ENCODE results near the gene UTS2R. TPM values are rescaled to one million over a fixed set of nuclear protein-coding genes. Genes with fewer than 3 reads are reported as not detected.
A peak's percentile ranks its signal among the peaks of the same experiment; 100 is the strongest.

The UTS2R gene
- total RNA-seq, 4 donors from 2014 or later = not detected

DNA sequence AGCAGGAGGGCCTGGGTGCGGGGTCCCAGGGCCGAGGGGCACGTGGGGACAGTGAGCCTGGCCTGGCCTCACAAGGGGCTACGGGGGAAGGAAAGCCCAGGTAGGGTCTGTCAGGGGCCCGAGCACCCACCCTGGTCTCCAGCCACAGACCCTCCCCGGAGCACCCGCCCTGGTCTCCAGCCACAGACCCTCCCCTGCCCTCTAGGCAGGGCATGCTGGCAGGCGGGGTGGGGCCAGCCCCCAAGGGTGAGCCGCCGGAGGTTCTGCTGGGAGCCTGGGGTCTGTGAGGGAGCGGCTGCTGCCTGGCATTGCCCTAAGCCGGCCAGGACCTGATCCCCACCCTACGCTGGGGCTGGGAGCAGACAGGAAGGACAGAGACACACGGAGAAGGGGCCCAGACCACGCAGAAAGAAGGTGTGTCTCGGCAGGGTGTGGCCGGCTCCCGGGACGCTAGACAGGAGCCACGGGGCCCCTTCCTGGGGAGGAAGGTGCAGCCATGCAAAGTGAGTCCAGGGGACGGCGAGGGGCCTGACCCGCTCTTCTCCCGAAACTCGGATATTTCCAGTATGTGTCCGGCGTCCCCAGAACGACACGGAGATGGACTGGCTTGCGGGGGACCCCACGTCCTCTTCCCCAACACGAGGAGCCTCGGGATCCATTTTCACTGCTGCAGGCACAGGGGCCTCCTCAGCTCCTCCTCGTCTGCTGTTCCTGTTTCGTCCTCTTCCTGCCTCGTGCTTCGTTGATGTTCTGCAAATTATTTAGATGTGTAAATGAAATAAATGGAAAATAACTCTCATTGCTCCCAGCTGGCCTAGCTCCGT lies 15.5 kb downstream of the UTS2R start:
- Histone ChIP-seq H3K36me3 (no peaks in the 10 kb centered on the region), H3K9me3 (no peaks in the 10 kb centered on the region), H3K27ac (peak overlapping the region in 1 of 2 donors; percentile 13), H3K4me1 (peaks cover 0 to 5% of the 10 kb centered on the region in 2 donors), H3K27me3 (no peaks in the 10 kb centered on the region), H3K4me3 (no peak overlapping the region)
- TF ChIP-seq, protein P1, sequence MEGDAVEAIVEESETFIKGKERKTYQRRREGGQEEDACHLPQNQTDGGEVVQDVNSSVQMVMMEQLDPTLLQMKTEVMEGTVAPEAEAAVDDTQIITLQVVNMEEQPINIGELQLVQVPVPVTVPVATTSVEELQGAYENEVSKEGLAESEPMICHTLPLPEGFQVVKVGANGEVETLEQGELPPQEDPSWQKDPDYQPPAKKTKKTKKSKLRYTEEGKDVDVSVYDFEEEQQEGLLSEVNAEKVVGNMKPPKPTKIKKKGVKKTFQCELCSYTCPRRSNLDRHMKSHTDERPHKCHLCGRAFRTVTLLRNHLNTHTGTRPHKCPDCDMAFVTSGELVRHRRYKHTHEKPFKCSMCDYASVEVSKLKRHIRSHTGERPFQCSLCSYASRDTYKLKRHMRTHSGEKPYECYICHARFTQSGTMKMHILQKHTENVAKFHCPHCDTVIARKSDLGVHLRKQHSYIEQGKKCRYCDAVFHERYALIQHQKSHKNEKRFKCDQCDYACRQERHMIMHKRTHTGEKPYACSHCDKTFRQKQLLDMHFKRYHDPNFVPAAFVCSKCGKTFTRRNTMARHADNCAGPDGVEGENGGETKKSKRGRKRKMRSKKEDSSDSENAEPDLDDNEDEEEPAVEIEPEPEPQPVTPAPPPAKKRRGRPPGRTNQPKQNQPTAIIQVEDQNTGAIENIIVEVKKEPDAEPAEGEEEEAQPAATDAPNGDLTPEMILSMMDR (IDR thresholded peaks at IDR 0.05) = no peak
- TF ChIP-seq POLR2A (IDR thresholded peaks at IDR 0.05) = no peak
- intact Hi-C loops (cut with DNase I; ENCODE audit: low total_unique reads) = no loop called here
- DNase-seq = no peak

GRCh38 chr17:82387705-82388106 lies 16.1 kb downstream of the UTS2R start:
- Histone ChIP-seq H3K27me3 (no peaks in the 10 kb centered on the region), H3K4me3 (no peak overlapping the region), H3K4me1 (peaks cover 0 to 5% of the 10 kb centered on the region in 2 donors), H3K27ac (no peak overlapping the region), H3K9me3 (no peaks in the 10 kb centered on the region), H3K36me3 (no peaks in the 10 kb centered on the region)
- intact Hi-C loops (cut with DNase I; ENCODE audit: low total_unique reads) = no loop called here
- TF ChIP-seq POLR2A (IDR thresholded peaks at IDR 0.05) = no peak
- TF ChIP-seq, protein P1 (IDR thresholded peaks at IDR 0.05) = no peak
- no peak for DNase-seq

DNA sequence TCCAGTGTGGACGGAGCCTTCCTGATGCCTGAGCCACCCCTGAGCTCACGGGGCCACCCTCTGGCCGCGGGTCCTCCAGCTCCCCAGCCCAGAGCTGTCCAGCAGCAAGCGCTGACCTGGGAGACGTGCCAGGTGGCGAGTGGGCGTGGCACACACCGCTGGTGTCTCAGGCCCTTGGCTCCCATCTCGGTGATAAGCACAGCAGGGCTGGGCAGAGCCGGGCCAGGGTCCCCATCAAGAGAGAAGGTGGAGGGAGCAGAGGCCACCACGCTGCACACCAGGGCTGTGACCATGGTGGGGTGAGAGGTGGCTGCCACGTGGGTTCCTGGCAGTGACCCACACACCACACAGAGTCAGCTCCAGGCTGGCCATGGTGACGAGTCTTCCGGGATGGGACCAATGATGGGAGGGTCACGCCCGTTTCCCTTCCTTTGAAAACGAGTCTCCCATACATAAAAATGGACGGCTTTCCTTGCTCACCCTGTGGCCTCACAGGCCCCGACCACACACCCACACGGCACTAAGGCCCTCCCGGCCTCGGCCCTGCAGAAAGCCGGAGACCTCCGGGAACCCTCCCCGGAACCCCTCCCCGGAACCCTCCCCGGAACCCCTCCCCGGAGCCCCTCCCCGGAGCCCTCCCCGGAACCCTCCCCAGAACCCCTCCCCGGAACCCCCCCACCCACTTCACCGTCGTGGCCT lies 16.8 kb downstream of the UTS2R start:
- Histone ChIP-seq H3K4me3 (no peak overlapping the region), H3K27ac (no peak overlapping the region), H3K27me3 (no peaks in the 10 kb centered on the region), H3K9me3 (no peaks in the 10 kb centered on the region), H3K4me1 (peaks cover 0 to 5% of the 10 kb centered on the region in 2 donors), H3K36me3 (no peaks in the 10 kb centered on the region)
- DNase-seq = no peak
- intact Hi-C loops (cut with DNase I; ENCODE audit: low total_unique reads) = no loop called here
- no peak for TF ChIP-seq POLR2A (IDR thresholded peaks at IDR 0.05)
- TF ChIP-seq, protein P1 (IDR thresholded peaks at IDR 0.05) = no peak

DNA sequence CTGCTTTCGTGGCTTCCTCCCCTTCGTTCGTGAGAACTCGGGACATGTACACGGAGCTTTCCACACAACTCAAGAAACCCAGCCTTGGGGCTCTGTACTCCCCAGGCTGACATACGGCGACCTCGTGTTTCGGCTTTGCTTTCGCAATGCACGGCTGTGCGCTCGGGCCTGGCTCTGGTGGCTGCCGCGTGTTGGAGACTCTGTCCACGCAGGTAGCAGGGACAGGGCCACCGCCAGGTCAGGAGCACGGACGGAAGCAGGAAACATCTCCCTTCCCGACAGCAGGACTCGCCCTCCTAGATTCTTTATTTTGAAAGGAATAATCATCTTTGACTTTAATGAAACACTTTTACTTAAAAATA lies 17.3 kb downstream of the UTS2R start:
- Histone ChIP-seq H3K27me3 (no peaks in the 10 kb centered on the region), H3K9me3 (no peaks in the 10 kb centered on the region), H3K4me1 (peaks cover 0 to 5% of the 10 kb centered on the region in 2 donors), H3K36me3 (no peaks in the 10 kb centered on the region), H3K27ac (no peak overlapping the region), H3K4me3 (no peak overlapping the region)
- TF ChIP-seq, protein P1 (IDR thresholded peaks at IDR 0.05) = no peak
- no peak for TF ChIP-seq POLR2A (IDR thresholded peaks at IDR 0.05)
- no peak for DNase-seq
- intact Hi-C loops (cut with DNase I; ENCODE audit: low total_unique reads) = no loop called here

DNA sequence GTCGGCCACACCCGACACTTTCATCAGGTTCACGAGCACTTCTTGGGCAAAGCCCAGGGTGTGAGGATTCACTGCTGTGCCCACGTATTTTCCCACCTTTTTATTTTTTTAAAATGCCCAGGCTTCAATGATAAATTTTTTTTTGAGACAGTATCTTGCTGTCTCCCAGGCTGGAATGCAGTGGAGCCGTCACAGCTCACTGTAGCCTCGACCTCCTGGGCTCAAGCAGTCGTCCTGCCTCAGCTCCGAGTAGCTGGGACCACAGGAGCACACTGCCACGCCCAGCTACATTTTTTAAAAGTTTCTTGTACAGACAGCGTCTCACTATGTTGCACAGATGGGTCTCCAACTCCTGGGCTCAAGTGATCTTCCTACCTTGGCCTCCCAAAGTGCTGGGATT lies 17.8 kb downstream of the UTS2R start:
- intact Hi-C loops (cut with DNase I; ENCODE audit: low total_unique reads) = no loop called here
- no peaks in the 10 kb centered on the region for H3K27me3 ChIP-seq
- H3K9me3 ChIP-seq = no peaks in the 10 kb centered on the region
- H3K36me3 ChIP-seq = no peaks in the 10 kb centered on the region
- DNase-seq = no peak
- peaks cover 0 to 5% of the 10 kb centered on the region in 2 donors for H3K4me1 ChIP-seq
- no peak for TF ChIP-seq POLR2A (IDR thresholded peaks at IDR 0.05)
- TF ChIP-seq, protein P1 (IDR thresholded peaks at IDR 0.05) = no peak
- H3K4me3 ChIP-seq = no peak overlapping the region
- no peak overlapping the region for H3K27ac ChIP-seq
